T-helper 17 cell (primary cell): ENCODE data around the gene NHS. TPM values are rescaled to one million over a fixed set of nuclear protein-coding genes. Genes with fewer than 3 reads are reported as not detected.

ENCODE experiments used
- ATAC-seq: fragments of 150-1000 bp; cut with Tn5 transposase; 2 replicates; pipeline ENCODE4 v1.10.0; 2021; ENCODE audit warnings: mild to moderate bottlenecking, moderate library complexity
- DNase-seq, 3 donors: peaks; one replicate each; pipeline versions ENCODE4 v3.0.0 to v3.0.0-alpha.2; 2020 to 2021
- H3K9me3 ChIP-seq: one replicate; pipeline ENCODE4 v1.7.0; 2013; ENCODE audit warnings: low read length, mild to moderate bottlenecking; ENCODE audit not compliant: control insufficient read depth, poor library complexity, severe bottlenecking
- H3K27ac Mint-ChIP-seq: one replicate; pipeline ENCODE4 v1.8.0; 2022; ENCODE audit warnings: mild to moderate bottlenecking, moderate library complexity, mixed read lengths
- H3K27me3 Mint-ChIP-seq: one replicate; pipeline ENCODE4 v1.8.0; 2022; ENCODE audit warnings: mixed read lengths
- H3K36me3 Mint-ChIP-seq: one replicate; pipeline ENCODE4 v1.8.0; 2022; ENCODE audit warnings: low read depth, mixed read lengths
- H3K4me1 Mint-ChIP-seq: one replicate; pipeline ENCODE4 v1.8.0; 2022; ENCODE audit warnings: mild to moderate bottlenecking, mixed read lengths
- H3K4me3 Mint-ChIP-seq: one replicate; pipeline ENCODE4 v1.8.0; 2022; ENCODE audit warnings: mild to moderate bottlenecking, moderate library complexity, mixed read lengths
- total RNA-seq, 4 donors: library from RNA in 2 of 4; stranded (reverse) in 2 of 4; gene quantifications; one replicate each; pipeline ENCODE4 v1.2.3 and lab custom pipeline; 2022 to 2026

NHS gene
- total RNA-seq: under 1 TPM in 1 of 2 donors, not detected in 1; 0.07 TPM
- 0.12 to 0.23 reads per million in 2 donors for total RNA-seq (lab: John Stamatoyannopoulos, UW)

- H3K27ac Mint-ChIP-seq: no peak within 1 kb of the TSS
- no peak for ATAC-seq
These were observed at the start of gene NHS for GRCh38 chrX:17374619-17375366. NHS (plus strand) TSS chrX:17375200; CDS start chrX:17375758, 558 bp downstream.

GRCh38 chrX:17328837-17329236 lies 46.2 kb upstream of the NHS start:
- Mint-ChIP-seq H3K4me3 (no peak overlapping the region), H3K27me3 (no peaks in the 10 kb centered on the region), H3K27ac (no peak overlapping the region), H3K36me3 (no peaks in the 10 kb centered on the region), H3K4me1 (no peaks in the 10 kb centered on the region)
- no peaks in the 10 kb centered on the region for H3K9me3 ChIP-seq
- DNase-seq (no peak), ATAC-seq (no peak)

More at GRCh38 chrX:17374619-17375366, at the start of gene NHS:
- peaks cover 5% of the 10 kb centered on the region for H3K27me3 Mint-ChIP-seq
- DNase-seq: no peak
- no peaks in the 10 kb centered on the region for H3K9me3 ChIP-seq
- H3K4me1 Mint-ChIP-seq: no peaks in the 10 kb centered on the region
- no peak within 1 kb of the TSS for H3K4me3 Mint-ChIP-seq
- no peaks in the 10 kb centered on the region for H3K36me3 Mint-ChIP-seq

DNA sequence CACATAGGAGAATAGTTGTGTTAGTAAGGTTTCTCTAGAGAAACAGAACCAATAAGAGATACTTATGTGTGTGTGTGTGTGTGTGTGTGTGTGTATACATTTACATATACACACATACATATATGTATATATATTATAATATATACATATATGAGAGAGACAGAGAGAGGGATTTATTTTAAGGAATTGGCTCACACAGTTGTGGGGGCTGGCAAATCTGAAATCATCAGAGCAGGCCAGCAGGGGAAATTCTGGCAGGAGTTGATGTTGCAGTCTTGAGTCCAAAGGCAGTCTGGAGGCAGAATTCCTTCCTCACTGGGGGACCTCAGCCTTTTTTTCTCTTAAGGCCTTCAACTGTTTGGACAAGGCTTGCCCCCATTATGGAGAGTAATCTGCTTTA lies 38.6 kb upstream of the NHS start:
- H3K9me3 ChIP-seq: no peaks in the 10 kb centered on the region
- no peaks in the 10 kb centered on the region for H3K27me3 Mint-ChIP-seq
- H3K27ac Mint-ChIP-seq: no peak overlapping the region
- no peak overlapping the region for H3K4me3 Mint-ChIP-seq
- no peaks in the 10 kb centered on the region for H3K4me1 Mint-ChIP-seq
- DNase-seq: no peak
- no peak for ATAC-seq
- H3K36me3 Mint-ChIP-seq: no peaks in the 10 kb centered on the region

- DNase-seq: no peak
- Mint-ChIP-seq H3K4me1 (no peaks in the 10 kb centered on the region), H3K27me3 (no peaks in the 10 kb centered on the region), H3K4me3 (no peak overlapping the region), H3K36me3 (no peaks in the 10 kb centered on the region), H3K27ac (no peak overlapping the region)
- no peaks in the 10 kb centered on the region for H3K9me3 ChIP-seq
- no peak for ATAC-seq
These were observed 19.0 kb upstream of the NHS start for GRCh38 chrX:17355976-17356375.

- Mint-ChIP-seq H3K27ac (no peak overlapping the region), H3K36me3 (no peaks in the 10 kb centered on the region), H3K4me1 (no peaks in the 10 kb centered on the region), H3K27me3 (no peaks in the 10 kb centered on the region), H3K4me3 (no peak overlapping the region)
- H3K9me3 ChIP-seq: no peaks in the 10 kb centered on the region
- DNase-seq (no peak), ATAC-seq (no peak)
These were observed 15.5 kb upstream of the NHS start for GRCh38 chrX:17359500-17359899.

DNA sequence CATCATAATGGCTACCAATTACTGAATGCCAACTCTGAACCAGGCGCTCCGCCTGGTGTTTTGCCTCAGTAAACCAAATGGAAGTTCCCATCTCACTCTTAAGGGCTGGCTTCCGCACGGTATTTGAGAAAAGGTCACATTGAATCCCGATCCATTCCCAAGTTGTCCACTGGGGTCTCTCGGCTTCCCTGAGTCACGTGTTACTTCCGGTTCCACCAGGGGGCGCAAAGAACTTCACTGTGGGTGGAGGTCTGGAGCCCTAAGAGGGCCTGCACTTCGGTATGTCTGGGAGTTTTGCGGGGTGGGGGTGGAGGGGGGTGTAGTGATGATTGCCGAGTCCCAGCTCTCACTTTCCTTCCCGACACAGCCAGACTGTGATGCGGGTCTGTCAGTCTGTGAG lies 13.4 kb upstream of the NHS start:
- DNase-seq: no peak
- H3K9me3 ChIP-seq: no peaks in the 10 kb centered on the region
- Mint-ChIP-seq H3K27me3 (no peaks in the 10 kb centered on the region), H3K4me3 (no peak overlapping the region), H3K27ac (no peak overlapping the region), H3K4me1 (no peaks in the 10 kb centered on the region), H3K36me3 (no peaks in the 10 kb centered on the region)
- no peak for ATAC-seq

- ATAC-seq (no peak), DNase-seq (no peak)
- Mint-ChIP-seq H3K27ac (no peak overlapping the region), H3K27me3 (no peaks in the 10 kb centered on the region), H3K36me3 (no peaks in the 10 kb centered on the region), H3K4me1 (no peaks in the 10 kb centered on the region), H3K4me3 (no peak overlapping the region)
- H3K9me3 ChIP-seq: no peaks in the 10 kb centered on the region
These were observed 7.0 kb upstream of the NHS start for GRCh38 chrX:17368002-17368401.

- H3K4me1 Mint-ChIP-seq: no peaks in the 10 kb centered on the region
- H3K36me3 Mint-ChIP-seq: no peaks in the 10 kb centered on the region
- no peaks in the 10 kb centered on the region for H3K27me3 Mint-ChIP-seq
- H3K9me3 ChIP-seq: no peaks in the 10 kb centered on the region
- H3K27ac Mint-ChIP-seq: no peak overlapping the region
- DNase-seq (no peak), ATAC-seq (no peak)
- H3K4me3 Mint-ChIP-seq: no peak overlapping the region
These were observed 5.7 kb upstream of the NHS start for GRCh38 chrX:17369309-17369708.

DNA sequence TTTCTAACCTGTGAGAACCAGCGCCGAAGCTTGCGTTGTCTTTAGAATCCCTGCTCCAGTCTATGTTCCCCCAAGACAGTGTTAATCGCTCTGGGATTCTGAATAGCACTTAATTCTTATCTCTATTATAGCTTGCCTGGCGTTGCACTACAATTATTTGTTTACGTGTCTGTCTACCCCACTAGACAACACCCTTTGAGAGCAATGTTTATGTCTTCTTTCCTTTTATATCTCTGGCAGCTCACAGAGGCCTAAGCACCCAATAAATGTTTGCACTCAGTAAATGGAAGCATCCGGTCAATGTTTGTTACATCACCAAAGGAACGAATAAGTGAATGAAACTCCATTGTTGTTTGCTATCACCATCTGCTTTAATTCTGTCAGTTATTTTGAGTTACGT lies 4.8 kb upstream of the NHS start:
- no peak overlapping the region for H3K4me3 Mint-ChIP-seq
- H3K36me3 Mint-ChIP-seq: no peaks in the 10 kb centered on the region
- no peaks in the 10 kb centered on the region for H3K9me3 ChIP-seq
- no peak overlapping the region for H3K27ac Mint-ChIP-seq
- DNase-seq (no peak), ATAC-seq (no peak)
- no peaks in the 10 kb centered on the region for H3K27me3 Mint-ChIP-seq
- no peaks in the 10 kb centered on the region for H3K4me1 Mint-ChIP-seq

DNA sequence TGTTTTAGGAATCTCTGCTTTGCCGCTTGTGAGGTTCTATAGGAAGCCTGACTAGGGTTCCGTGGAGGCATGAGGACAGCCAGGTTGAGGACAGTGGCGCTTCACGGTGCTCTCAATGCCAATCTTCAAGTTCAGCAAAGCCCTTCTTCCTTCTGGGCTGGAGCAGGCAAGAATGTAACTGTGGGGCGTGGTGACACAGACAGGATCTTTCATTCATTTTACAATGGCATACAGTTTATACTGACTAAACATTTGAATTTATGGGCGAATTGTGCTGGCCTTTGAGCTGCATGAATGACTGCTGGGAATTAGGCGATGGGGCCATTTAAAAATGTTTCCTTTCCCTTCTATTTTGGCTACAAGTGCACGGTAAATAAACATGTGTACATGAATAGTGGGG lies 2.9 kb upstream of the NHS start:
- no peak overlapping the region for H3K27ac Mint-ChIP-seq
- no peaks in the 10 kb centered on the region for H3K4me1 Mint-ChIP-seq
- DNase-seq: no peak
- H3K9me3 ChIP-seq: no peaks in the 10 kb centered on the region
- H3K4me3 Mint-ChIP-seq: no peak overlapping the region
- no peaks in the 10 kb centered on the region for H3K27me3 Mint-ChIP-seq
- no peaks in the 10 kb centered on the region for H3K36me3 Mint-ChIP-seq
- no peak for ATAC-seq

GRCh38 chrX:17373337-17373736 lies 1.7 kb upstream of the NHS start:
- ATAC-seq (no peak), DNase-seq (no peak)
- no peaks in the 10 kb centered on the region for H3K9me3 ChIP-seq
- Mint-ChIP-seq H3K27me3 (peaks cover 5% of the 10 kb centered on the region), H3K4me3 (no peak overlapping the region), H3K27ac (no peak overlapping the region), H3K36me3 (no peaks in the 10 kb centered on the region), H3K4me1 (no peaks in the 10 kb centered on the region)

GRCh38 chrX:17375367-17375636 lies 302 bp downstream of the NHS start:
- no peaks in the 10 kb centered on the region for H3K36me3 Mint-ChIP-seq
- H3K4me3 Mint-ChIP-seq: no peak overlapping the region
- H3K4me1 Mint-ChIP-seq: no peaks in the 10 kb centered on the region
- H3K9me3 ChIP-seq: no peaks in the 10 kb centered on the region
- peaks cover 5% of the 10 kb centered on the region for H3K27me3 Mint-ChIP-seq
- DNase-seq: no peak
- H3K27ac Mint-ChIP-seq: no peak overlapping the region
- no peak for ATAC-seq

- Mint-ChIP-seq H3K27ac (no peak overlapping the region), H3K27me3 (peaks cover 5% of the 10 kb centered on the region), H3K4me1 (no peaks in the 10 kb centered on the region), H3K36me3 (no peaks in the 10 kb centered on the region), H3K4me3 (no peak overlapping the region)
- no peaks in the 10 kb centered on the region for H3K9me3 ChIP-seq
- DNase-seq: no peak
- ATAC-seq: no peak
These were observed 834 bp downstream of the NHS start for GRCh38 chrX:17375637-17376430.
